A204.1 (cell line): ENCODE results near the gene CLEC17A.
"Not testable (repeated sequence)": the region's sequence is repeated elsewhere in the genome, so short reads cannot be mapped to it uniquely, and the experiment has no call there.

Experiments
- FAIRE-seq: peaks from 2 replicates; lab custom pipeline; 2012; peaks lifted over from hg19 to GRCh38; lab: Jason Lieb, UNC

CLEC17A gene

GRCh38 chr19:14559916-14560775, 22.7 kb upstream of the CLEC17A start:
- no peak for FAIRE-seq

GRCh38 chr19:14560776-14561108, 22.1 kb upstream of the CLEC17A start:
- no peak for FAIRE-seq

- FAIRE-seq: no peak
Measured at GRCh38 chr19:14561249-14561648, 21.6 kb upstream of the CLEC17A start.

- FAIRE-seq: no peak
Measured at GRCh38 chr19:14561847-14562351, 21.0 kb upstream of the CLEC17A start.

- no peak for FAIRE-seq
Measured at GRCh38 chr19:14562660-14563589, 20.0 kb upstream of the CLEC17A start.

- no peak for FAIRE-seq
Measured at GRCh38 chr19:14563590-14563926, 19.3 kb upstream of the CLEC17A start.

GRCh38 chr19:14563989-14564651, 18.8 kb upstream of the CLEC17A start:
- no peak for FAIRE-seq

- FAIRE-seq: not testable (repeated sequence)
Measured at GRCh38 chr19:14564652-14565297, 18.1 kb upstream of the CLEC17A start.

GRCh38 chr19:14565298-14565679, 17.6 kb upstream of the CLEC17A start:
- FAIRE-seq: no peak

- FAIRE-seq: no peak
Measured at GRCh38 chr19:14565765-14566711, 16.8 kb upstream of the CLEC17A start.

GRCh38 chr19:14566712-14567077, 16.2 kb upstream of the CLEC17A start:
- FAIRE-seq: no peak

- no peak for FAIRE-seq
Measured at GRCh38 chr19:14567079-14567478, 15.8 kb upstream of the CLEC17A start.

GRCh38 chr19:14570864-14571527, 11.9 kb upstream of the CLEC17A start:
- no peak for FAIRE-seq

- peak; percentile 11 for FAIRE-seq
Measured at GRCh38 chr19:14571695-14572490, 11.0 kb upstream of the CLEC17A start, which contains the start of gene NDUFB7. TSS of gene NDUFB7 (minus strand) at chr19:14572066. CDS start at chr19:14572000, 66 bp downstream.

GRCh38 chr19:14575428-14575980, 7.4 kb upstream of the CLEC17A start:
- FAIRE-seq: no peak

GRCh38 chr19:14576363-14576762, 6.5 kb upstream of the CLEC17A start:
- no peak for FAIRE-seq

GRCh38 chr19:14577264-14577663, 5.6 kb upstream of the CLEC17A start:
- FAIRE-seq: no peak

GRCh38 chr19:14577885-14578427, 4.9 kb upstream of the CLEC17A start:
- no peak for FAIRE-seq
